Esophagus squamous epithelium (tissue), 5 donors: ENCODE results near the gene SMYD3. TPM values are rescaled to one million over a fixed set of nuclear protein-coding genes. Genes with fewer than 3 reads are reported as not detected.

ENCODE experiments used
- DNase-seq: peaks from one replicate; lab custom pipeline; 2025; lab: John Stamatoyannopoulos, UW
- H3K27ac ChIP-seq, 4 donors: fragments of 200-600 bp; sonication (generic); one replicate each; pipeline ENCODE4 v1.5.1; 2016 to 2019; ENCODE audit warnings: mild to moderate bottlenecking in 1 of 4
- H3K27me3 ChIP-seq, 4 donors: fragments of 200-600 bp; sonication (generic); 1 replicate in 3 of 4; 2 replicates in 1 of 4; pipeline versions ENCODE4 v1.5.1 to v1.6.0; 2017 to 2021; ENCODE audit warnings: antibody characterized with exemption in 1 of 4
- H3K36me3 ChIP-seq, 3 donors: fragments of 200-600 bp; sonication (generic); one replicate each; pipeline ENCODE4 v1.5.1; 2016 to 2019
- H3K4me1 ChIP-seq, 3 donors: fragments of 200-600 bp; sonication (generic); one replicate each; pipeline ENCODE4 v1.5.1; 2017 to 2019
- H3K4me3 ChIP-seq, 4 donors: fragments of 200-600 bp; sonication (generic); 1 replicate in 3 of 4; 2 replicates in 1 of 4; pipeline ENCODE4 v1.5.1; 2016 to 2019; ENCODE audit warnings: mild to moderate bottlenecking in 2 of 4, moderate library complexity in 1 of 4
- H3K9me3 ChIP-seq, 3 donors: fragments of 200-600 bp; sonication (generic); one replicate each; pipeline ENCODE4 v1.5.1; 2016 to 2019
- CTCF ChIP-seq, 6 experiments: fragments of 450-650 bp in 4 of 6; fragments of 200-600 bp in 2 of 6; sonication (generic) in 2 of 6; IDR thresholded peaks; one replicate each; pipeline ENCODE4 v1.5.1; 2016 to 2019; ENCODE audit warnings: antibody characterized with exemption in 6 of 6, mild to moderate bottlenecking in 4 of 6, moderate library complexity in 4 of 6
- POLR2A ChIP-seq, 4 donors: fragments of 450-650 bp; IDR thresholded peaks; one replicate each; pipeline ENCODE4 v1.6.1; 2017; ENCODE audit warnings: antibody characterized with exemption in 4 of 4, mild to moderate bottlenecking in 4 of 4, moderate library complexity in 3 of 4
- WGBS, 2 donors: methylation state at CpG; one replicate each; pipeline ENCODE4 v1.1.5; 2018; 5-methylcytosine and 5-hydroxymethylcytosine counted together
- intact Hi-C: fragments of 100-400 bp; cut with DNase I; formaldehyde crosslinking; loops from one replicate; pipeline ENCODE4 v1.15.0; 2022
- total RNA-seq, 4 donors: library from RNA; depleted of rRNA; stranded (reverse); fragments of >200 nt; gene quantifications; one replicate each; pipeline ENCODE4 v1.1.0, GENCODE V29; 2016
- donor health status: DM: yes; HTN: yes; CAD: no.

SMYD3 gene
- total RNA-seq, 4 donors from 2014 or later: 8.4 to 15.8 (median 11.5) TPM

- no peak for TF ChIP-seq POLR2A (IDR thresholded peaks at IDR 0.05)
- TF ChIP-seq CTCF (IDR thresholded peaks at IDR 0.05): no peak
- no peak for DNase-seq
- Histone ChIP-seq H3K4me3 (no peak overlapping the region), H3K36me3 (no peaks in the 10 kb centered on the region), H3K4me1 (no peaks in the 10 kb centered on the region), H3K27ac (no peak overlapping the region), H3K27me3 (no peaks in the 10 kb centered on the region), H3K9me3 (no peaks in the 10 kb centered on the region)
- intact Hi-C loops: no loop called here
- WGBS, 2 donors: 81 to 87% methylated on average over 3 of the region's 3 CpGs
Measured at GRCh38 chr1:245965398-245965797, 541.7 kb downstream of the SMYD3 start.

GRCh38 chr1:245963649-245964048, 543.4 kb downstream of the SMYD3 start:
- intact Hi-C loops: no loop called here
- no peak for TF ChIP-seq POLR2A (IDR thresholded peaks at IDR 0.05)
- no peak for TF ChIP-seq CTCF (IDR thresholded peaks at IDR 0.05)
- no peaks in the 10 kb centered on the region for H3K36me3 ChIP-seq
- no peak for DNase-seq
- 86 to 89% methylated on average over 2 of the region's 2 CpGs for WGBS, 2 donors
- no peaks in the 10 kb centered on the region for H3K9me3 ChIP-seq
- no peaks in the 10 kb centered on the region for H3K27me3 ChIP-seq
- no peak overlapping the region for H3K4me3 ChIP-seq
- H3K27ac ChIP-seq: no peak overlapping the region
- H3K4me1 ChIP-seq: no peaks in the 10 kb centered on the region

DNA sequence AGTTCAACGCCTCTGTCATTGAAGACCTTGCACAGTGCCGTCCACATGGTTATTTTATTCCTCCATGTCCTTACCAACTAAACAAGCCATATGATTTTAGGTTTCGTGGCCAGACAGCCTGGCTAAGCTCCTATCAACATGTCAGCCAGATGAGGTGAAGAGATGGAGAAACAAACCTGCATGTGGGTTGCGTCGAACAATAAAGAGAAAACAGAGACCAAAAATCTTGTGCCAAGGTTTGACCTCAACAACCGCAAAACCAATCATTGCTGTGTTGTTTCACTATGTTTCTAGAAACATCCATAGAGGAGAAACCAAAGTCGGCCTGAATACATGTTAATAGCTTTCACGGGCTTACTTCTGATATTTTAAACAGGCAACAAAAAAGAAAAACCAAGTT, 544.6 kb downstream of the SMYD3 start:
- no peak for DNase-seq

GRCh38 chr1:245961137-245961540, 545.9 kb downstream of the SMYD3 start:
- TF ChIP-seq CTCF (IDR thresholded peaks at IDR 0.05) (no peak), POLR2A (IDR thresholded peaks at IDR 0.05) (no peak)
- no peaks in the 10 kb centered on the region for H3K36me3 ChIP-seq
- 77 to 83% methylated on average over 3 of the region's 3 CpGs for WGBS, 2 donors
- no peaks in the 10 kb centered on the region for H3K4me1 ChIP-seq
- H3K27me3 ChIP-seq: no peaks in the 10 kb centered on the region
- DNase-seq: no peak
- no peak overlapping the region for H3K27ac ChIP-seq
- intact Hi-C loops: no loop called here
- no peaks in the 10 kb centered on the region for H3K9me3 ChIP-seq
- H3K4me3 ChIP-seq: no peak overlapping the region

More for the DNA sequence above, 544.6 kb downstream of the SMYD3 start:
- intact Hi-C loops: no loop called here
- H3K36me3 ChIP-seq: no peaks in the 10 kb centered on the region
- H3K4me3 ChIP-seq: no peak overlapping the region
- H3K9me3 ChIP-seq: no peaks in the 10 kb centered on the region
- no peaks in the 10 kb centered on the region for H3K27me3 ChIP-seq
- no peaks in the 10 kb centered on the region for H3K4me1 ChIP-seq
- TF ChIP-seq CTCF (IDR thresholded peaks at IDR 0.05) (no peak), POLR2A (IDR thresholded peaks at IDR 0.05) (no peak)
- no peak overlapping the region for H3K27ac ChIP-seq
- WGBS, 2 donors: 93 to 96% methylated on average over 8 of the region's 8 CpGs

DNA sequence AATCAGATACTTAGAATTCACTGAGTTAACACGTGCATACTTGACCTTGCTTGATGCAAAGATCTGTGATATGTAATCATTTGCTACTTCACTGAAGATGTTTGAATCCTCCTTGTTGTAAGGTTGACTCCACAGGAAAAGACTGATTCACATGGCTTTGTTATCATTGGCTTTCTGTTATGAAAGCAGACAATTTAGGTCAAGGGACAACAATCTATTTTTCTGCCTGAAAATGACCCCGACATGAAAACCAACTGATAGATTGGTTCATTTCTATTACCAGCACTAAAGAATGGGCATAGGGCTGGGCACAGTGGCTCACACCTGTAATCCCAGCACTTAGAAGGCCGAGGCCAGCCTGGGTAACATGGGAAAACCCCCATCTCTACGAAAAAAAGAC, 546.9 kb downstream of the SMYD3 start:
- H3K4me1 ChIP-seq: no peaks in the 10 kb centered on the region
- no peak overlapping the region for H3K27ac ChIP-seq
- H3K9me3 ChIP-seq: no peaks in the 10 kb centered on the region
- H3K36me3 ChIP-seq: no peaks in the 10 kb centered on the region
- TF ChIP-seq CTCF (IDR thresholded peaks at IDR 0.05) (no peak), POLR2A (IDR thresholded peaks at IDR 0.05) (no peak)
- WGBS, 2 donors: 81 to 92% methylated on average over 4 of the region's 4 CpGs
- no peak overlapping the region for H3K4me3 ChIP-seq
- no peaks in the 10 kb centered on the region for H3K27me3 ChIP-seq
- DNase-seq: no peak
- intact Hi-C loops: no loop called here
